Endometrial microvascular endothelial cells (primary cell): ENCODE data around the gene RTBDN. TPM values are rescaled to one million over a fixed set of nuclear protein-coding genes. Genes with fewer than 3 reads are reported as not detected.

Experiments used
- in situ Hi-C: cut with HindIII; loops from 2 replicates; pipeline ENCODE4 v1.10.0; 2017; ENCODE audit warnings: low sequenced_read_pairs, low pct_unique_long_range_greater_than_20kb; ENCODE audit errors: inconsistent ontology term
- total RNA-seq: library from RNA; depleted of rRNA; stranded (reverse); fragments of >200 nt; gene quantifications from one replicate; pipeline ENCODE4 v1.2.3, GENCODE V29; 2015; ENCODE audit errors: inconsistent ontology term

The RTBDN gene
- total RNA-seq = not detected

DNA sequence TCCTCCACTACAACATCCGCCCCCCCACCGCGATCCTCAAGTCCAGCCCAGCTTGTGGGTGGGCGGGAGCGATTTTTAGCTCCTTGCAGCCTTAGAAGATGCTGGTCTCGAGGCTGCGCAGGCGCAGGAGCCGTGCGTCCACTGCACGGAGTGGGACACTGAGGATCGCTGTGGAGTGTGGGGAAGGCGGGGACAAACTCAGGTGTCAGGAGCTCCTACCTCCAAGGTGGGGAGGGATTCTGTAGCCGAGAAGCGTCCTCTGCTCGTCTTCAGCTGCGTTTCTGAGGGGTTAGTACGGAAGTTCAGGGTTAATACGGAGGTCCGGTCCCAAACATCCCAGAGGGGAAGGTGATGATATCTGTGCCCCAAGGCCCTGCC is at the start of gene RTBDN:
TSS of gene RTBDN (minus strand) at position 14 of the 378 bp plus-strand sequence. CDS start 4,600 bp downstream, outside the sequence.
- in situ Hi-C loops = no loop called here

DNA sequence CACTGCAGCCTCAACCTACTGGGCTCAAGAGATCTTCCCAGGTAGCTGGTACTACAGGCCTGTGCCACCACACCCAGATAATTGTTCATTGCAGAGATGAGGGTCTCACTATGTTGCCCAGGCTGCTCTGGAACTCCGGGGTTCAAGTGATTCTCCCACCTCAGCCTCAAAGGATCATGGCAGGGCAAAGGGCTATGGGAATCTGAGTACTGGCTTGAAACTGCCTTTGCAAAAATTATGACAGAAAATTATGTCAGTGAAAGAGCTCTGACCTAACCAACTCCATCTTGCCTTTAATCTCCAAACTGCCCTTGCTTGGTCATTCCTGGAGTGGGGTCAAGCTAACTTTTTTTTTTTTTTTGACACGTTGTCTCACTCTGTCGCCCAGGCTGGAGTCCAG is 48.2 kb upstream of the RTBDN start:
- in situ Hi-C loops = no loop called here

DNA sequence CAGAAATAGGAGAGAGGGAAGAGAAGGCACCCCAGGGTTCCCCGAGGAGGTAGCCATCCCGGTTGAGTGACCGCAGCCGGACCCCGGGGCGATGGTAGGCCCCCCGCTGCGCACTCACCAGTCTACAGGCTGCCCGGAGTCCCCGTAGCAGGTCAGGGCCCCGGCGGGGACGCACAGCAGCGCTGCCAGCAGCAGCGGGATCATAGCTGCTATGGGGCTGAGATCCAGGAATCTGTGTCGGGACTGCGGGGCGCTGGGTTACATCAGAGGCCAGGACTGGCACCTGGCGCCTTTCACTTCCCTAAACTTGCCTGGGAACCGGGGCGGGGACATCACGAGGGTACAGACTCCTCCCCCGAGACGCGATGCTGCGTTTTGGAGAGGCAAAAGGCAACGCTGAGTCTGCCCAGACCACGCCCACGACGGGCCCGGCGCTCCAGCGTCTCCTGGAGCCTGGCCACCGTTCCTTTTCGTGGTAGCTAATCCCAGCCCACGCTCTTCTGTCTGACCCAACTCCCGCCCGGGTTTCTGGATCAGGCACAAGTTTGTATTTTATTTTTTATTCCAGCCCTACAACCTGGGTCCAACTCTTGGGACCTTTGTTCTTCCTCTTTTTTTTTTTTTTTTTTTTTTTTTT is 46.9 kb upstream of the RTBDN start, which contains the start of gene DNASE2:
TSS of gene DNASE2 (minus strand) at position 278 of the 637 bp plus-strand sequence. CDS start at position 204, 74 bp downstream.
- in situ Hi-C loops = no loop called here

DNA sequence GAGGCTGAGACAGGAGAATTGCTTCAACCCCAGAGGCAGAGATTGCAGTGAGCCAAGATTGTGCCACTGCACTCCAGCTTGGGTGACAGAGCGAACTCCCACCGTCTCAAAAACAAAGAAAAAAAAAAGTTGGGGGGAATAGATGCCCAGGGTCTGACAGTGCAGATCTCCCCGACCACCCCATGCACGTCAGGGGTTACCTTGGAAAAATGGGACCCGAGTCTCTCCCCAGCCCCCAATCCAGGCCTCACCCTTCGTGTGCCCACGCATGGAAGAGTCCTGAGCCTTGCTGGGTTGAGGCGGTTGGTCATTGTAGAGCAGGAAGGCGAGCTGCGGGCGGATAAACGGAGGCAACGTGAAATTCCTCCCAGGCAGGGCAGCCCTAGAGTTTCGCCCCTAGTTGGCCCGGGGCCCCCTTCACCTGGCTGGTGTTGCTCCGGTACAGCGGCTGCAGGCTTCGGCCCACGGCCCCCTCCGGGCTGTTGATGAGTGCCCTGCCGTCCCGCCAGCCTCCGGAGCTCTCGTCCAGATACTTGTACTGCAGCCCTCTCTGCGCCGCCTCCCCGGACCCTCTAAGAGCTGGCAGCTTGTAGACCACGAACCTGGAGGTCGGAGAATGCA is 46.3 kb upstream of the RTBDN start:
- in situ Hi-C loops = no loop called here

DNA sequence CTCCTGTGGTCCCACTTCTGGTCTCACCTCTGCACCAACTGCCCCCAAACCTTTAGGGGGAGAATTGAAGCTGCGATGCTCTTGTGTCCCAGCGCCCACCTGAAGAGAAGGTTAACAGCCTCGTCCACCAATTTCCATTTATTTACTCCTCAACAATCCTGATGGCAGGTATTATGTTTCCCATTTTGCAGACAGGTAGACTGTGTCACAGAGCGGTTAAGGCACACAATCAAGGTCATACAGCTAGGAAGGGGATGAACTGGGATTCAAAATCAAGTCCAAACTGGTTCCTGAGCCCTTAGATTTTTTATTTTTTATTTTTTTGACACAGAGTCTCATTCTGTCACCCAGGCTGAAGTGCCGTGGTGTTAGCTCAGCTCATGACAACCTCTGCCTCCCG is 40.7 kb upstream of the RTBDN start:
- in situ Hi-C loops = no loop called here

GRCh38 chr19:12873891-12874745 is 39.7 kb upstream of the RTBDN start:
- in situ Hi-C loops = no loop called here

DNA sequence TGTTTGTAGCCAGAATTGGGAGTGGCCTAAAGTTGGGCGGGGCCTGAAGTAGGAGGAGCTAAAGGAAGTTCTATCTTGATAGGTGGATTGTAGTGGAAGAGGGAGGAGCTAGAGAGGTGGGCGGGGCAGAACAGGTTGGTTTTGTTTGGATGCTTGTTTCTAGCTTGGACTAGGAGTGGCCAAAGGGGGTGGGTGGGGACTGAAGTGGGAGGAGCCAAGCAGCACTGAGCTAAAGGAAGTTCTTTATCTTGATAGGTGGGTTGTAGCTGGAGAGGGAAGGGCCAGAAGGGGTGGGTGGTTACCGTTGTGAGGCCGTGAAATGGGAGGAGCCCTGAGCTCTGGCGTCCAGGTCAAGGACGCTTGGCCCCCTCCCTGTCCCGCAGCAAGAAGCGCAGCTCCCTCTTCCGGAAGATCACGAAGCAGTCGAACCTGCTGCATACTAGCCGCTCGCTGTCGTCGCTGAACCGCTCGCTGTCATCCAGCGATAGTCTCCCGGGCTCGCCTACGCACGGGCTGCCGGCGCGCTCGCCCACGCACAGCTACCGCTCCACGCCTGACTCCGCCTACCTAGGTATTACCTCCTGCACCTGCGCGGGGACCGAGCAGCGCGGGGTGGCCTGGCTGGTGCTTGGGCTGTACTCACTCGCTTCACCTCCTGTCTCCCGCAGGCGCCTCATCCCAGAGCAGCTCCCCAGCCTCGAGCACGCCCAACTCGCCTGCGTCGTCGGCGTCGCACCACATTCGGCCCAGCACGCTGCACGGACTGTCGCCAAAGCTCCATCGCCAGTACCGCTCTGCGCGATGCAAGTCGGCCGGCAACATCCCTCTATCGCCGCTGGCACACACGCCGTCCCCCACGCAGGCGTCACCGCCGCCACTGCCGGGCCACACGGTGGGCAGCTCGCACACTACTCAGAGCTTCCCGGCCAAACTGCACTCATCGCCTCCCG is 38.8 kb upstream of the RTBDN start:
- in situ Hi-C loops = no loop called here

- in situ Hi-C loops = no loop called here
These were observed 37.9 kb upstream of the RTBDN start for GRCh38 chr19:12872255-12872654.

- in situ Hi-C loops = no loop called here
These were observed 37.3 kb upstream of the RTBDN start for GRCh38 chr19:12871681-12872080.

DNA sequence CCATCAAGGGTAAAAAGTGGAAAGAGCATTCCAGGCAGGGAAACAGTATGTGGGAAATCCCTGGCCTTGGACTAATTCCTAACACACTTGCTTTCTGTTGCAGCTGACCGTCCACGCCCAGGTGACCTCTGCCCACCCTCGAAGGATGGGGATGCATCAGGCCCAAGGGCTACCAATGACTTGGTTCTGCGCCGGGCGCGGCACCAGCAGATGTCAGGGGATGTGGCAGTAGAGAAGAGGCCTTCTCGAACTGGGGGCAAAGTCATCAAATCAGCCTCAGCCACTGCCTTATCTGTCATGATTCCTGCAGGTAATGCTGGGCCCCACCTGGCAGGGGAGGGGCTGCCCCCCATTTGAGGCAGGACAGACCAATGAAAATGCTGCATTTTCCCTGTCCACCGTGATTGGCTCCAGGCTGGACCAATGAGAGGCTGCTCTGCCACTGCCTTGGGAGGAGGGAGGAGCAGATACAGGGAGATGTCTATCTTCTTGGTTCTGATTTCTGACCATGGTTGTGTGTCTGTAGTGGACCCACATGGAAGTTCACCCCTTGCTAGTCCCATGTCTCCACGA is 34.2 kb upstream of the RTBDN start:
- in situ Hi-C loops = no loop called here

DNA sequence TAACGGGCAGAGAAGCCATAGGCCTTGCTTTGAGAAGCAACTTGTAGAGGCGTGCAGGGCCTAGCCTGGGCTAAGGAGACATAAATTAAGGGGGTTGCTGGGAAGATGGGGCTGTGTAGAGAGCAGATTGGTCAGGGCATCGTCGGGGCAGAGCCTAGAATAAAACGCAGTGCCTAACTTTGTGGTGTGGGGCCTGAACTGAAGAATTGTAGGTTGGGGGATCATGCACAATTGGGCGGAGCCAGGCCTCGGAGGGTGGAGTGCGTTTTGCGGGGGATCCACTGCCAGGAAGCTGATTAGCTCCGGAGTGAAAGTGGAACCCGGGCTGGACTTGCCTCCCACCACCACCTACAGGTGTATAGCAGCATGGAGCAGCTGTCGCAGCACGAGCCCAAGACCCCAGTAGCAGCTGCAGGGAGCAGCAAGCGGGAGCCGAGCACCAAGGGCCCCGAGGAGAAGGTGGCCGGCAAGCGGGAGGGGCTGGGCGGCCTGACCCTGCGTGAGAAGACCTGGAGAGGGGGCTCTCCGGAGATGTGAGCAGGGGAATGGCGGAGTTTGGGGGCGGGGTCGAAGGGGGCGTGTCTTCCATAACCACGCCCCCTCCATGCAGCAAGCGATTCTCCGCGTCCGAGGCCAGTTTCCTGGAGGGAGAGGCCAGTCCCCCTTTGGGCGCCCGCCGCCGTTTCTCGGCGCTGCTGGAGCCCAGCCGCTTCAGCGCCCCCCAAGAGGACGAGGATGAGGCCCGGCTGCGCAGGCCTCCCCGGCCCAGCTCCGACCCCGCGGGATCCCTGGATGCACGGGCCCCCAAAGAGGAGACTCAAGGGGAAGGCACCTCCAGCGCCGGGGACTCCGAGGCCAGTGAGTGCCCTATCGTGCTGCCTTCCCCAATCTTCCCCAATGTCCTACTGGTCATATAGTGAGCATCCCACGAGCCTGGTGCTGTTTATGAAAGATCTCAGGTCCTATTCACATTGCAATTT is 33.0 kb upstream of the RTBDN start:
- in situ Hi-C loops = no loop called here

- in situ Hi-C loops = no loop called here
These were observed 32.2 kb upstream of the RTBDN start for GRCh38 chr19:12866416-12867119.

DNA sequence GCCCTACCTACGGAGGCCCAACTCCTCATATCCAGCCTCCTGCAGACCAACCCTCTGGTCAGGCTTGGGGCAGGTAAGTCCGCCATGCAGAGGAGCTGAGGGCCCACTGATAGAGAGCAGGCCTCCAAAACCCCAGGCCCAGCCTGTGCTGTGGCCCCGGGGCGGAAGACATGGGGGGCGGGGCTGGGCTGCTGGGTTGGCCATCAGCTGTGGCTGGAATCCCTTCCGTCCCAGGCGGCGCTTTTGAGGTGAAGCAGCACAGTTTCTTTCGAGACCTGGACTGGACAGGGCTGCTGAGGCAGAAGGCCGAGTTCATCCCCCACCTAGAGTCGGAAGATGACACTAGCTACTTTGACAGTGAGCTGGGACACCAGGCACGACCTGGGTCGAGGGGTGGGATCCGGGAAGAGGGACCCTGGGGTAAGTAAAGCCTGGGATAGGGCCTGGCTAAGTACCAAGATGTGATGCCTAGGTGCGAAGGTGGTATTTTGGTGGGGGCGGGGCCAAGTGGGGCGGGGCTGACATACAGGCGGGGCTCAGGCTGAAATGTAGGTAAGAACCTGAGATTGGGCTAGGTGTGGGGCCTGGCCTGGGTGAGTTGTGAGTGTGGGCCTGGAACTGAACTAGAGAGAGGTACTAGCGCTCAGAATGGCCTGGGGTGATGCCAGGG is 31.5 kb upstream of the RTBDN start:
- in situ Hi-C loops = no loop called here

DNA sequence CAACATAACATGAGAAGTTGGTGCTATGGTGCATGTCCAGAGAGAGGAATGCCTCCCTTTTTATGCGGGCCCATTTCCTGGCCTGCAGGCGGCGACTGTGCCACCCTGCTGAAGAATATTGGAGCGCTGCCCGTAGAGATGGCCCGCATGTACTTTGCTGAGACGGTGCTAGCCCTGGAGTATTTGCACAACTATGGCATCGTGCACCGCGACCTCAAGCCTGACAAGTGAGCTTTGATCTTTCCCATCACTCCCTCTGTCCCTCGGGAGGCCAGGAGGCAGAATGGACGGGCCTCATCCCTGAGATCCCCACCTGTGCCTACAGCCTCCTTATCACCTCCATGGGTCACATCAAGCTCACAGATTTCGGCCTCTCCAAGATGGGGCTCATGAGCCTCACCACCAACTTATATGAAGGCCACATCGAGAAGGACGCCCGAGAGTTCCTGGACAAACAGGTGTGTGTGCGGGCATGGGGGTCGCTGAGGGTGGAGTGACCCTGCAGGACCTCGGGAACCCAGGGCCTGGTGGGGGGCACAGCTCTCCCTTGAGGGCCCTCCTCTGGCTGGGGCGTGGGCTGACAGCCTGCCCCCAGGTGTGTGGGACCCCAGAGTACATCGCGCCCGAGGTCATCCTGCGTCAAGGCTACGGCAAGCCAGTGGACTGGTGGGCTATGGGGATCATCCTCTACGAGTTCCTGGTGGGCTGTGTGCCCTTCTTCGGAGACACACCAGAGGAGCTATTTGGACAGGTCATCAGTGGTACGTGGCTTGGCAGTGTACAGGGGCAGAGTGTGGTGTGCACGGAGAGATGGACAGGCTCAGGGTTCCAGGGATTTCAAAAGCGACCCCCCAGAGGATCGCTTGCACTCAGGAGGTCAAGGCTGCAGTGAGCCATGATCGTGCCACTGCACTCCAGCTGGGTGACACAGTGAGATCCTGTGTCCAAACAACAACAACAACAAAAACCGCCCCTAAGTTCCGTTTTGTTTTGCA is 30.6 kb upstream of the RTBDN start:
- in situ Hi-C loops = no loop called here

GRCh38 chr19:12864143-12864542 is 29.8 kb upstream of the RTBDN start:
- in situ Hi-C loops = no loop called here
